Motor neuron (in vitro differentiated cells): ENCODE measurements around the gene STK39. TPM values are rescaled to one million over a fixed set of nuclear protein-coding genes. Genes with fewer than 3 reads are reported as not detected.
"Not testable (repeated sequence)": the region's sequence is repeated elsewhere in the genome, so short reads cannot be mapped to it uniquely, and the experiment has no call there.

ENCODE experiments used
- ATAC-seq, 8 experiments: fragments of 200-7000 bp; cut with Tn5 transposase; replicated peaks in 6 of 8; 2 replicates each; pipeline ENCODE4 v1.8.0; 2021; ENCODE audit warnings: mild to moderate bottlenecking in 8 of 8, moderate library complexity in 8 of 8
- H3K27ac ChIP-seq, 2 donors: fragments of 250-450 bp; sonication (Bioruptor Pico); 2 replicates each; pipeline ENCODE4 v1.9.0; 2021; ENCODE audit warnings: antibody characterized with exemption in 2 of 2, mild to moderate bottlenecking in 2 of 2, moderate library complexity in 1 of 2
- H3K4me1 ChIP-seq, 2 donors: fragments of 250-450 bp; sonication (Bioruptor Pico); replicated peaks in 1 of 2; 2 replicates each; pipeline ENCODE4 v1.6.1; 2021; ENCODE audit warnings: antibody characterized with exemption in 2 of 2, mild to moderate bottlenecking in 2 of 2, moderate library complexity in 1 of 2
- H3K4me3 ChIP-seq, 5 donors: fragments of 250-450 bp; sonication (Bioruptor Pico); 2 replicates each; pipeline ENCODE4 v1.9.0; 2021; ENCODE audit warnings: antibody characterized with exemption in 5 of 5, mild to moderate bottlenecking in 5 of 5, moderate library complexity in 4 of 5
- WGBS, 10 experiments: fragments of 450-650 bp; shearing (Covaris generic); methylation state at CpG; one replicate each; pipeline ENCODE4 v1.0.0; 2022; 5-methylcytosine and 5-hydroxymethylcytosine counted together
- in situ Hi-C, 9 experiments: fragments of 400-800 bp; cut with MboI; loops; one replicate each; pipeline ENCODE4 v1.15.0; 2021; ENCODE audit warnings: low sequenced_read_pairs in 9 of 9, low pct_unique_long_range_greater_than_20kb in 2 of 9; ENCODE audit not compliant: unreplicated experiment in 9 of 9
- total RNA-seq, 8 experiments: library from RNA; unstranded; fragments of 300-600 nt; gene quantifications; 2 replicates each; pipeline versions ENCODE4 v1.2.3 to v1.2.4, GENCODE V29; 2022

STK39 gene
- total RNA-seq = 10 to 100 TPM; 12.3 to 43.3 (median 30.2) TPM

- Histone ChIP-seq H3K4me3 (peak within 1 kb of the TSS; percentile 63 to 90 (median 74)), H3K4me1 (peaks cover 18 to 24% of the 10 kb centered on the region in 2 donors), H3K27ac (peak within 1 kb of the TSS; percentile 70 to 83)
- peak; percentile 77 to 85 (median 81) for ATAC-seq
- 0 to 3% (median 2%) methylated on average over 1 to 13 of the region's 91 CpGs; no CpG with 5 or more reads in 2 of the 10 experiments for WGBS, 10 experiments
- in situ Hi-C loops = loop anchor here in 1 of 9 experiments (25.0 kb wide), 1 partner anchor 110 kb away; no protein-coding TSS in a partner anchor
Measured at GRCh38 chr2:168247341-168248261, at the start of gene STK39. TSS of gene STK39 (minus strand) at chr2:168247595. CDS start at chr2:168247435, 160 bp downstream.

- in situ Hi-C loops = no loop called here
- Histone ChIP-seq H3K4me1 (no peaks in the 10 kb centered on the region), H3K27ac (no peak overlapping the region), H3K4me3 (no peak overlapping the region)
- ATAC-seq = no peak
Measured at GRCh38 chr2:168295051-168295450, 47.7 kb upstream of the STK39 start.

GRCh38 chr2:168294409-168294808 is 47.0 kb upstream of the STK39 start:
- no peak for ATAC-seq
- H3K4me1 ChIP-seq = no peaks in the 10 kb centered on the region
- in situ Hi-C loops = no loop called here
- no peak overlapping the region for H3K4me3 ChIP-seq
- H3K27ac ChIP-seq = no peak overlapping the region
- WGBS, 10 experiments = 56 to 100% (median 78%) methylated on average over 1 to 2 of the region's 2 CpGs; no CpG with 5 or more reads in 1 of the 10 experiments

GRCh38 chr2:168293766-168294165 is 46.4 kb upstream of the STK39 start:
- H3K27ac ChIP-seq = no peak overlapping the region
- in situ Hi-C loops = no loop called here
- no peak for ATAC-seq
- WGBS, 10 experiments = 30 to 100% (median 78%) methylated on average over 1 to 4 of the region's 4 CpGs
- H3K4me1 ChIP-seq = no peaks in the 10 kb centered on the region
- no peak overlapping the region for H3K4me3 ChIP-seq

GRCh38 chr2:168290391-168290790 is 43.0 kb upstream of the STK39 start:
- no peaks in the 10 kb centered on the region for H3K4me1 ChIP-seq
- WGBS, 10 experiments = 35 to 100% (median 82%) methylated on average over 1 to 7 of the region's 7 CpGs
- ATAC-seq = no peak
- H3K4me3 ChIP-seq = no peak overlapping the region
- H3K27ac ChIP-seq = no peak overlapping the region
- in situ Hi-C loops = no loop called here

GRCh38 chr2:168289880-168290279 is 42.5 kb upstream of the STK39 start:
- ATAC-seq = no peak
- WGBS, 10 experiments = 71 to 98% (median 88%) methylated on average over 3 to 6 of the region's 6 CpGs; no CpG with 5 or more reads in 1 of the 10 experiments
- no peak overlapping the region for H3K4me3 ChIP-seq
- no peaks in the 10 kb centered on the region for H3K4me1 ChIP-seq
- in situ Hi-C loops = no loop called here
- H3K27ac ChIP-seq = no peak overlapping the region

- no peak for ATAC-seq
- Histone ChIP-seq H3K4me3 (no peak overlapping the region), H3K4me1 (no peaks in the 10 kb centered on the region), H3K27ac (no peak overlapping the region)
- 0 to 94% (median 57%) methylated on average over 1 to 2 of the region's 2 CpGs; no CpG with 5 or more reads in 1 of the 10 experiments for WGBS, 10 experiments
- in situ Hi-C loops = no loop called here
Measured at GRCh38 chr2:168286535-168286934, 39.1 kb upstream of the STK39 start.

GRCh38 chr2:168278424-168278888 is 31.1 kb upstream of the STK39 start:
- no peaks in the 10 kb centered on the region for H3K4me1 ChIP-seq
- peak in 3 of 8 experiments; percentile 63 to 84 (median 80) for ATAC-seq
- in situ Hi-C loops = no loop called here
- H3K4me3 ChIP-seq = no peak overlapping the region
- 7 to 100% (median 89%) methylated on average over 3 to 5 of the region's 5 CpGs; no CpG with 5 or more reads in 1 of the 10 experiments for WGBS, 10 experiments
- no peak overlapping the region for H3K27ac ChIP-seq

GRCh38 chr2:168277276-168277675 is 29.9 kb upstream of the STK39 start:
- no peak overlapping the region for H3K27ac ChIP-seq
- H3K4me1 ChIP-seq = no peaks in the 10 kb centered on the region
- WGBS, 10 experiments = 60 to 100% (median 94%) methylated on average over 1 to 3 of the region's 3 CpGs
- no peak for ATAC-seq
- in situ Hi-C loops = no loop called here
- H3K4me3 ChIP-seq = no peak overlapping the region

GRCh38 chr2:168272225-168272624 is 24.8 kb upstream of the STK39 start:
- Histone ChIP-seq H3K4me1 (no peaks in the 10 kb centered on the region), H3K4me3 (no peak overlapping the region), H3K27ac (no peak overlapping the region)
- in situ Hi-C loops = no loop called here
- 45 to 100% (median 90%) methylated on average over 1 to 3 of the region's 3 CpGs; no CpG with 5 or more reads in 1 of the 10 experiments for WGBS, 10 experiments
- peak in 1 of 8 experiments; percentile 50 for ATAC-seq

- ATAC-seq, H3K4me3 ChIP-seq, H3K4me1 ChIP-seq, in situ Hi-C loops, H3K27ac ChIP-seq: not testable (repeated sequence)
- WGBS, 10 experiments = 50 to 100% (median 91%) methylated on average over 1 to 2 of the region's 2 CpGs; no CpG with 5 or more reads in 1 of the 10 experiments
Measured at GRCh38 chr2:168262926-168263325, 15.5 kb upstream of the STK39 start.

- WGBS, 10 experiments = 17 to 67% (median 49%) methylated on average over 1 to 2 of the region's 2 CpGs; no CpG with 5 or more reads in 1 of the 10 experiments
- no peak overlapping the region for H3K4me3 ChIP-seq
- peaks cover 0 to 7% of the 10 kb centered on the region in 2 donors for H3K4me1 ChIP-seq
- in situ Hi-C loops = no loop called here
- H3K27ac ChIP-seq = no peak overlapping the region
- no peak for ATAC-seq
Measured at GRCh38 chr2:168256448-168256847, 9.1 kb upstream of the STK39 start.

GRCh38 chr2:168255866-168256265 is 8.5 kb upstream of the STK39 start:
- Histone ChIP-seq H3K4me3 (no peak overlapping the region), H3K27ac (no peak overlapping the region), H3K4me1 (peaks cover 0 to 7% of the 10 kb centered on the region in 2 donors)
- in situ Hi-C loops = no loop called here
- no peak for ATAC-seq
- WGBS, 10 experiments = 43 to 100% (median 82%) methylated on average over 1 to 3 of the region's 3 CpGs
